ENCODE data around the gene C6orf89. TPM values are rescaled to one million over a fixed set of nuclear protein-coding genes. Genes with fewer than 3 reads are reported as not detected.

The C6orf89 gene
- total RNA-seq, 2 donors from 2014 or later = 13.9 to 16.8 TPM

GRCh38 chr6:36847152-36847551 lies 38.6 kb upstream of the C6orf89 start:
- DNase-seq = no peak
- 92 to 94% methylated on average over 4 of the region's 4 CpGs for WGBS, 2 experiments (ENCODE audit: insufficient coverage in 1 of 2, insufficient read length in 1 of 2)
- Histone ChIP-seq H3K9ac (ENCODE audit: extremely low read depth, low read length, poor library complexity, severe bottlenecking) (no peak overlapping the region), H3K27ac (ENCODE audit: low read depth, low read length) (no peak overlapping the region), H3K27me3 (ENCODE audit: control insufficient read depth, insufficient read depth, low read length, poor library complexity, severe bottlenecking) (peaks cover 19% of the 10 kb centered on the region), H3K36me3 (ENCODE audit: control insufficient read depth, insufficient read depth, low read length) (no peaks in the 10 kb centered on the region), H3K9me3 (ENCODE audit: control insufficient read depth, low read length) (no peaks in the 10 kb centered on the region), H3K4me3 (ENCODE audit: low read length) (no peak overlapping the region), H3K4me1 (ENCODE audit: control insufficient read depth, insufficient read depth, low read length) (peaks cover 9% of the 10 kb centered on the region)
- Mint-ChIP-seq H3K4me3 (no peak overlapping the region), H3K27me3 (ENCODE audit: insufficient read depth) (peaks cover 54% of the 10 kb centered on the region), H3K27ac (no peak overlapping the region), H3K4me1 (peaks cover 25% of the 10 kb centered on the region), H3K36me3 (ENCODE audit: low read depth) (no peaks in the 10 kb centered on the region), H3K9me3 (no peaks in the 10 kb centered on the region)
- no peak for TF ChIP-seq CTCF (conservative IDR thresholded peaks at IDR 0.05)

GRCh38 chr6:36847991-36848390 lies 37.8 kb upstream of the C6orf89 start:
- no peaks in the 10 kb centered on the region for H3K9me3 Mint-ChIP-seq

GRCh38 chr6:36848658-36849441 lies 36.9 kb upstream of the C6orf89 start:
- Mint-ChIP-seq H3K36me3 (ENCODE audit: low read depth) (peaks cover 9% of the 10 kb centered on the region), H3K4me1 (peaks cover 25% of the 10 kb centered on the region), H3K4me3 (peak overlapping the region; percentile 13), H3K9me3 (no peaks in the 10 kb centered on the region), H3K27ac (no peak overlapping the region), H3K27me3 (ENCODE audit: insufficient read depth) (peaks cover 43% of the 10 kb centered on the region)
- 17 to 24% methylated on average over 9 to 23 of the region's 26 CpGs for WGBS, 2 experiments (ENCODE audit: insufficient coverage in 1 of 2, insufficient read length in 1 of 2)
- Histone ChIP-seq H3K9me3 (ENCODE audit: control insufficient read depth, low read length) (no peaks in the 10 kb centered on the region), H3K4me1 (ENCODE audit: control insufficient read depth, insufficient read depth, low read length) (peaks cover 9% of the 10 kb centered on the region), H3K27ac (ENCODE audit: low read depth, low read length) (peak overlapping the region; percentile 59), H3K36me3 (ENCODE audit: control insufficient read depth, insufficient read depth, low read length) (peaks cover 4% of the 10 kb centered on the region), H3K9ac (ENCODE audit: extremely low read depth, low read length, poor library complexity, severe bottlenecking) (no peak overlapping the region), H3K27me3 (ENCODE audit: control insufficient read depth, insufficient read depth, low read length, poor library complexity, severe bottlenecking) (peaks cover 9% of the 10 kb centered on the region), H3K4me3 (ENCODE audit: low read length) (peak overlapping the region; percentile 74)
- DNase-seq = peak; percentile 90
- TF ChIP-seq CTCF (conservative IDR thresholded peaks at IDR 0.05) = no peak

More at GRCh38 chr6:36847991-36848390, 37.8 kb upstream of the C6orf89 start:
- Mint-ChIP-seq H3K27ac (no peak overlapping the region), H3K36me3 (ENCODE audit: low read depth) (peaks cover under 1% of the 10 kb centered on the region), H3K27me3 (ENCODE audit: insufficient read depth) (peaks cover 49% of the 10 kb centered on the region), H3K4me3 (no peak overlapping the region), H3K4me1 (peaks cover 25% of the 10 kb centered on the region)
- no peak overlapping the region for H3K9ac ChIP-seq (ENCODE audit: extremely low read depth, low read length, poor library complexity, severe bottlenecking)
- H3K27me3 ChIP-seq (ENCODE audit: control insufficient read depth, insufficient read depth, low read length, poor library complexity, severe bottlenecking) = peaks cover 14% of the 10 kb centered on the region
- no peak overlapping the region for H3K4me3 ChIP-seq (ENCODE audit: low read length)
- H3K4me1 ChIP-seq (ENCODE audit: control insufficient read depth, insufficient read depth, low read length) = peaks cover 9% of the 10 kb centered on the region
- H3K36me3 ChIP-seq (ENCODE audit: control insufficient read depth, insufficient read depth, low read length) = peaks cover 4% of the 10 kb centered on the region
- WGBS, 2 experiments (ENCODE audit: insufficient coverage in 1 of 2, insufficient read length in 1 of 2) = 92 to 95% methylated on average over 6 of the region's 6 CpGs
- no peak for TF ChIP-seq CTCF (conservative IDR thresholded peaks at IDR 0.05)
- H3K27ac ChIP-seq (ENCODE audit: low read depth, low read length) = no peak overlapping the region
- DNase-seq = no peak
- no peaks in the 10 kb centered on the region for H3K9me3 ChIP-seq (ENCODE audit: control insufficient read depth, low read length)

All from endodermal cell (in vitro differentiated cells).